ENCODE data around the gene ERBB4.

The ERBB4 gene

DNA sequence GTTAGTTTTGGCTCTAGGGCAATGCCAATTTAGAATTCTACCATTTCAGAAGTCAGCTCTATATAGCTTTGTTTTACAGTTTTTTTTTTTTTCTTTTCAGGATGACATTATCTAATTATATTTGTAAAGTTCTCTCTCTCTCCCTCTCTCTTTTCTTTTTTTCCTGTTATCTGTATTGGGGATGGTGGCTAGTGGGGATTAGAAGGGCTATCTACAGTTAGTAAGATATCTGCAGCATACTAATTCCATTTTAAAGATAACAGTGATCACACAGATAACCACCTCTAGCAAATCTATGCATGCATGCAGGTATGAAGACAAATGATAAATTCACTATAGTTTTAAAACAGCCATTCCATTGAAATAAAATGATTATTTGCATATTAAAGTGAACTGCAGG lies 438.9 kb downstream of the ERBB4 start:
- DNase-seq (ENCODE audit: extremely low read depth in 1 of 2, low read depth in 1 of 2), result no peak

DNA sequence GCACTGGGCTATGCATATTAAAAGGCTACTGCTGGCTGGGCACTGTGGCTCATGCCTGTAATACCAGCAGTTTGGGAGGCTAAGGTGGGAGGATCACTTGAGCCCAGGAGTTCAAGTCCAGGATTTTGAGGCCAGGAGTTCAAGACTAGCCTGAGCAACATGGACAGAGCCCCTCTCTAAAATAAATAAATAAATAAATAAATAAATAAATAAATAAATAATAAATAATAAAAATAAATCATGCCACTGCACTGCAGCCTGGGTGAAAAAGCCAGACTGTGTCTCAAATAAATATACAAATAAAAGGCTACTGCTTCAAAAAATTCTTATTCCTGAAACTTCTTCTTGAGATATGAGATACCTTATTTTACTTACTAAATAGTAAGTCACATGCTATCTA lies 439.6 kb downstream of the ERBB4 start:
- DNase-seq (ENCODE audit: extremely low read depth in 1 of 2, low read depth in 1 of 2), result no peak

DNA sequence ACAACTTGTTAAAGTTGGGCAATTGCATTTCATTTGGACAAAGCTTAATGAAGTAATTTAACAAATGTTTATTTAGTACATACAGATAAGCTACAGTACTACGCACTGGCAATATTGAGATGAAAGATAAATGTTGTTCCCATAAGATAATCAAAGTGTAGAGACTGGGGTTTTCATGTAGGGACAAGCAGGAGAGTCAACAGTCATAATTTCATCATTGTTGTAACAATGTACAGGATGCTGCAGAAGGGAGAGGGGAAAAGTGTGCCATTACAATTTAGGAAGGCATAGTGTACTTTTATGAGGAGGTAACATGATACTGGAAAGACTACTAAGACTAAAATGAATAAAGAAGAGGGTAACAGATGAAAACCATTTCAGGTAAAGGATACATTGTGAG lies 441.6 kb downstream of the ERBB4 start:
- DNase-seq (ENCODE audit: extremely low read depth in 1 of 2, low read depth in 1 of 2), result no peak

GRCh38 chr2:212089873-212090272 lies 448.7 kb downstream of the ERBB4 start:
- DNase-seq (ENCODE audit: extremely low read depth in 1 of 2, low read depth in 1 of 2), result no peak

GRCh38 chr2:212088353-212088752 lies 450.2 kb downstream of the ERBB4 start:
- DNase-seq (ENCODE audit: extremely low read depth in 1 of 2, low read depth in 1 of 2), result no peak

DNA sequence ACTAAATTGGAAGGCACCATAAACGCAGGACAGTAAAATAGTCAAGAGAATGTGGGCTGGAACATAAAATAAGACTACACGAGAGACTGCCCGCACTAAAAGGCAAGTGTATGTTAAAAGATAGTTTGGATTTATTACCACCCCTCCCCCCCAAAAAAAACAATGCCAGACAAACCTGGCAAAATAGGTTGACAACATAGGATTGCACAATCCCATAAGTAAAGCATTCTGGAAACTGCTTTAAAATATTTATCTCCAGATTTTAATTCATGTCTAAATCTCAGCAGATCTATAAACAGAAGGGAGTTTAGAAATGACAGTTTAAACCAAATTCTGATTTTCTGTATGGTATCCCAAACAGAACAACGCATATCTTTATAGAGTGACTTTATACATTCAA lies 455.1 kb downstream of the ERBB4 start:
- no peak for DNase-seq (ENCODE audit: extremely low read depth in 1 of 2, low read depth in 1 of 2)

DNA sequence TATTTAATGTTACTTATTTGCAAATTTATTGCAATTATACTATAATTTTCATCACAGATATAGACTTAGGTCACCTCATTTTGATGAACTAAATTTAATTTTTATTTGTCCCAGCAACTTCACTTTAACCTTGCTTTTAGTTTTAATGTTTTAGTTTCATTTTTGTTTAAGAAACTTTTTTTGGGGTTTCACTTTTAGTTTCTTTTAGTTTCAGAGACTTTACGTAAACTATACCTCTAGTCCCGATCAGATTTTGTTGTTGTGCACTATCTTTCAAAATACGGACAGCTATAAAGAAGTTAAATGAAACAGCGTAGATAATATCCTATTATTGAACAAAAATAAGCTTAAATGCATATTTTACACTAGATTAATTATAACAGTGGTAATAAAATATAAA lies 460.5 kb downstream of the ERBB4 start:
- DNase-seq (ENCODE audit: extremely low read depth in 1 of 2, low read depth in 1 of 2), result no peak

- no peak for DNase-seq (ENCODE audit: extremely low read depth in 1 of 2, low read depth in 1 of 2)
Observed at GRCh38 chr2:212076456-212076855, 462.1 kb downstream of the ERBB4 start.

- DNase-seq (ENCODE audit: extremely low read depth in 1 of 2, low read depth in 1 of 2), result no peak
Observed at GRCh38 chr2:212073360-212073759, 465.2 kb downstream of the ERBB4 start.

- no peak for DNase-seq (ENCODE audit: extremely low read depth in 1 of 2, low read depth in 1 of 2)
Observed at GRCh38 chr2:212066546-212066945, 472.1 kb downstream of the ERBB4 start.

DNA sequence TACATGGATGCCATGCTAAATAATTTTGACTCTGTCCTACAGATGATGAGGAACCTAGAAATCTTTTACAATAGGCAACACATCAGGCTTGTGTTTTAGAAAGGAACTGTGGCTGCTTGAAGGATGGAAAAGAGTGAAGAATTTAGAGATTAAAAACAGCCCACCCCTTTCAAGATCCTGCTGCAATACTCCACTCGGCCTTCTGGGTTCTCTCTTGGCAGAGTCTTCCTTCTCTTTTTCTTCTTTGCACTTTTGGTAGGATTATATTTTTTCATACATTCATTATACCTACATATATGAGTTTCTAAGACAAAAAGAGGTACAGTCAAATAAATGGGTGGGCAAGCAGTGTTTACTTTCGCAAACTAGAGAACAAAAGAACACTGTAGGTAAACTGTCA lies 474.3 kb downstream of the ERBB4 start:
- no peak for DNase-seq (ENCODE audit: extremely low read depth in 1 of 2, low read depth in 1 of 2)

- DNase-seq (ENCODE audit: extremely low read depth in 1 of 2, low read depth in 1 of 2), result no peak
Observed at GRCh38 chr2:212052412-212053159, 486.0 kb downstream of the ERBB4 start.

- DNase-seq (ENCODE audit: extremely low read depth in 1 of 2, low read depth in 1 of 2), result no peak
Observed at GRCh38 chr2:212050871-212051270, 487.7 kb downstream of the ERBB4 start.

DNA sequence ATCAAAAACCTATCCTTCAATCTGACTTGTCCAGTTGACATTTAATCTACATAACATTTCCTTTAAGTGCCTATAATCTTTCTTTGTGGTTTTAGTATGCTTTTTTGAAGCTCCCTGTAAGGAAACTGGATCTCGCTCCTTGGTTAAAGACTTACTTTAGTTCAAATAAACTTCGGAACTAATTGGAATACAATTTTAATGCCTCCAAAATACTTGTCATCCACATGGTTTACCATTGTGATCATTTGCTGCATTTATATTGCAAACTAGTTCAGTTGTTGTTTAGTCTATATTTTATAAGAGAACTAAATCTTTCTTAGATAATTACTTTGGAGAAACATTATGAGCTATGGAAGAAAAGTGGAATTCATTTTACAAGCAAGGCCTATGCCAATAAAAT lies 496.0 kb downstream of the ERBB4 start:
- no peak for DNase-seq (ENCODE audit: extremely low read depth in 1 of 2, low read depth in 1 of 2)

- no peak for DNase-seq (ENCODE audit: extremely low read depth in 1 of 2, low read depth in 1 of 2)
Observed at GRCh38 chr2:212037062-212037461, 501.5 kb downstream of the ERBB4 start.

DNA sequence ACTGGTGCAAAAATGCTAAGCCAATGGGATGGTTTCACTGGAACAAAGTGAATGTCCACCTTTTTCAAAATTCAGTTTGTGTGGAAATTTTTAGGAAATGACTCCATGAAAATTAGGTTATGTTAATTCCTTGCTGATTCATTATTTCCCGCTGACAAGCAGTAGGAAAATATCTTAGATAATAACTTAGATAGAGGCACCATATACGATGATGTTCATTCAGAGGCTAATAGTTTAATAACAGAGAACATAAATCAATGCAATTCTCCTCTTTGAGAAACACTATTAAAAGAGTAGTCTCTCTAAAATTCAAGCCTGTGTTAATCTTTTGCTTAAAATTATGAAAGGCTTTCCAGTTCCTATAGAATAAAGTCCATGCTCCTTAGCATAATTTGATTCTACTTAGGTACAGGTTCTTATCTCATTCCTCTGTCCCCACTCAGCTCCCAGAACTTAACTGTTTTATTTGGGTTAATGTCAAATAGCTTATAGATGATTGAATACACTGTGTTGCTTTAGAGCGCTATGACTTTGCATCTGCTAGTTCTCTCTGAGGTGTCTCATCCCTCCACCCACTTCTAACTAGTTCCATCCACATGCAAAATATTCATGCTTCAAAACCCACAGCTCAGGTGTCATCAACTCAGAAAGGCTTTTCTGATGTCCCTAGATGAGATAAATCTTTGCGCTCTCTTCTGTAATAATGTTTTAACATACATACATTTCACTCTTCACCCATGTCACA lies 503.6 kb downstream of the ERBB4 start:
- no peak for DNase-seq (ENCODE audit: extremely low read depth in 1 of 2, low read depth in 1 of 2)

DNA sequence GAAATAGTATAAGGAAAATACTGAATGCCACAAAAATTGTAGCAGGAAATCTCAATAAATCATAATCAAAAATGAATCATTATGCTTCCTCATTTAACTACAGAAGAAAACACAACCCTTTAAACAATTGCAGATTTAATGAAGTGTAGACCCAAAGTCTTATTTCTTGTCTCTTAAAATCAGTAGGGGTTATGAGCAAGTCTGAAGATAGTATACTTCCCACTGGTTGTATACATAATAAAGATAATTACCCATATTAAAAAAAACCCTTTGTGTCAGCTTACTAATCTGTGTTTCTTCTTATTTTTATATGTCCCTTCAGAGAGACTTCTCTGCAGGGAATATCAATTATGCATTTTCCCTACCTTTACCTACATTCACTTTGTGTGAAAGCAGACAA lies 504.7 kb downstream of the ERBB4 start:
- DNase-seq (ENCODE audit: extremely low read depth in 1 of 2, low read depth in 1 of 2), result no peak

DNA sequence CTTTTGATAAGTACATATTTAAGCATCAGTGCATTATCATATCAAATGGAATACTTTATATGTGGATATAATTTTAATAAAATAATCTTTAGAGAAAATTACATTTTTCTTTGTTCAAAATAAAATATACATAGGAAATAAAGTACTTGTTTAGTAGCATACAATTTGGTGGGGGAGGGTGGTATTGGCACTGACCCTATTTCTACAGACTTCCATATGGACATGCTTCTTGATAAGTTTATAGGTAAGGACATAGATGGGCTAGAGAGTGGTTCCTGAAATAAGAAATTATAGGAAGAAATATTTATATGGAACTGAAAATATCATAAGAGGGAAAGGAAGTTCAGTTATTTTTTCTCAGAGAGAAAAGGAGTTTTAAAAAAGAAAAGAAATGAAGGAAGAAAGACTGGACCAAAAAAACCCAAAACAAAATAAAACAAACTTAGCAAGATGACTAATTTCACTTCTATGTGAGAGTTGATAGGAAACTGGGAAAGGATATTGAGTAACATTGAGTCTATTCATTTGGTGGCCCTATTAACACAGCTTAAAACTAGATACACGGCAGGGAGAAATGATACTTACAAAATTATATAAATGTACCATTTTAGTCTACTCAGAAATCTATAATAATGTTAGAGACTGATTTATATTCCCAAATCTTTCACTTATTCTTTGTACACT lies 505.9 kb downstream of the ERBB4 start:
- no peak for DNase-seq (ENCODE audit: extremely low read depth in 1 of 2, low read depth in 1 of 2)

DNA sequence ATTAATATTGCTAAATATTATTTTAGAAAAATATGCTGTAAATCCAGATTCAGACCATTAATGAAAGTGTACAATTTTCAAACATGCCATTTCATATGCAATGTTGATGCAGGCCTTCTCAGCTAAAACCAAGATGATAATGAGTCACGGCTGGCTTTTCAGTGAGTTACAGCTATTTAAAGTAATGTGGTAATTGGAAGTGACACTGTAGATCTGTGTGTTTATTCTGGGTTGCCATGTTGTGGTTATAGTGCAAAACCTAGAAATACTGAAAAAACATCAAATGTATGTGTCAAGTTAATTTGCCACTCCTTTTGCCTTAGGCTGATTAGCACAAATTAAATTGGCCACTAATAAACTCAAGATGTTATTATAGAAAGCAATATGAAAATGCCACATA lies 506.6 kb downstream of the ERBB4 start:
- no peak for DNase-seq (ENCODE audit: extremely low read depth in 1 of 2, low read depth in 1 of 2)

DNA sequence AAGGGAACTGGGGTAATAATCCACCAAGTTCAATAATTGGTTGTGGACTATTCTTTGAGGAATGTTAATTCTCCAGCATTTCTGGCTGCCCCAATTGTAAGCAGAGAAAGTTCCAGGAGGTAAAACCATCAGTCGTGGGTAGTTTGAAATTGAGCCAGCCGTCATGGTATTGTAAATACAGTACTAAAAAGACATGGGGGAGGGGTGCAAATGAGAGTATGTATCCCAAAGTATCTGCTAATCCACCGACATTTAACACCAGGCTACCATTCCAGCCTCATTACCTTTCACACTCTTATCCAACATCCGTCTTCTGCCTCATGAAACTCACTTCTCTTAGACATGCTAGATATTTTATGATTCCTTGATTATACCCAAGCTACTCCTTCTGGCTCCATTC lies 507.9 kb downstream of the ERBB4 start:
- DNase-seq (ENCODE audit: extremely low read depth in 1 of 2, low read depth in 1 of 2), result no peak

GRCh38 chr2:212028798-212029394 lies 509.7 kb downstream of the ERBB4 start:
- no peak for DNase-seq (ENCODE audit: extremely low read depth in 1 of 2, low read depth in 1 of 2)
